Hepatocyte (in vitro differentiated cells): ENCODE data around the gene ALDOC. TPM values are rescaled to one million over a fixed set of nuclear protein-coding genes. Genes with fewer than 3 reads are reported as not detected.
A peak's percentile ranks its signal among the peaks of the same experiment; 100 is the strongest.

ENCODE experiments used
- DNase-seq: peaks from one replicate; pipeline ENCODE4 v3.0.0-alpha.2; 2016; ENCODE audit warnings: low spot score
- H2AFZ ChIP-seq: fragments of 200-600 bp; sonication (generic); 2 replicates; pipeline ENCODE4 v1.6.0; 2016; ENCODE audit warnings: antibody characterized with exemption, mild to moderate bottlenecking
- H3K27ac ChIP-seq: fragments of 200-600 bp; sonication (generic); 2 replicates; pipeline ENCODE4 v1.5.1; 2016; ENCODE audit warnings: mild to moderate bottlenecking
- H3K27me3 ChIP-seq: fragments of 200-600 bp; sonication (generic); 2 replicates; pipeline ENCODE4 v1.6.1; 2016
- H3K36me3 ChIP-seq: fragments of 200-600 bp; sonication (generic); replicated peaks from 2 replicates; pipeline ENCODE4 v1.5.1; 2016; ENCODE audit warnings: low read depth; ENCODE audit not compliant: insufficient read depth
- H3K4me1 ChIP-seq: fragments of 200-600 bp; sonication (generic); 2 replicates; pipeline ENCODE4 v1.5.1; 2016; ENCODE audit warnings: mild to moderate bottlenecking, moderate library complexity; ENCODE audit not compliant: insufficient read depth
- H3K4me2 ChIP-seq: fragments of 200-600 bp; sonication (generic); 2 replicates; pipeline ENCODE4 v1.6.0; 2016
- H3K4me3 ChIP-seq: fragments of 200-600 bp; sonication (generic); 2 replicates; pipeline ENCODE4 v1.5.1; 2016; ENCODE audit warnings: mild to moderate bottlenecking
- H3K79me2 ChIP-seq: fragments of 200-600 bp; sonication (generic); 2 replicates; pipeline ENCODE4 v1.6.0; 2017; ENCODE audit warnings: mild to moderate bottlenecking
- H3K9me2 ChIP-seq: fragments of 200-600 bp; sonication (generic); replicated peaks from 2 replicates; pipeline ENCODE4 v1.6.0; 2017; ENCODE audit warnings: mild to moderate bottlenecking; ENCODE audit not compliant: insufficient read depth
- H3K9me3 ChIP-seq: fragments of 200-600 bp; sonication (generic); 2 replicates; pipeline ENCODE4 v1.5.1; 2016; ENCODE audit warnings: low read depth, mild to moderate bottlenecking
- H4K20me1 ChIP-seq: fragments of 200-600 bp; sonication (generic); 2 replicates; pipeline ENCODE4 v1.6.0; 2016; ENCODE audit warnings: mild to moderate bottlenecking; ENCODE audit not compliant: insufficient read depth, poor library complexity, severe bottlenecking
- EZH2 ChIP-seq: fragments of 200-600 bp; sonication (generic); IDR thresholded peaks from 2 replicates; pipeline ENCODE4 v1.6.1; 2016; ENCODE audit warnings: antibody characterized with exemption, mild to moderate bottlenecking, borderline replicate concordance
- EZH2phosphoT487 ChIP-seq: fragments of 200-600 bp; sonication (generic); IDR thresholded peaks from one replicate; pipeline ENCODE4 v1.6.1; 2018; ENCODE audit warnings: antibody characterized with exemption, mild to moderate bottlenecking, low read depth, moderate library complexity; ENCODE audit not compliant: unreplicated experiment, severe bottlenecking
- WGBS: methylation state at CpG from one replicate; pipeline ENCODE4 v1.1.6; 2016; ENCODE audit warnings: low lambda C conversion rate; ENCODE audit errors: missing lambda C conversion rate; 5-methylcytosine and 5-hydroxymethylcytosine counted together
- polyA plus RNA-seq: library from polyadenylated mRNA; unstranded; fragments of >200 nt; fragmentation: Nextera tagmentation; extraction: Ambion mirVana; gene quantifications from 2 replicates; pipeline ENCODE4 v1.2.1, GENCODE V29; 2016
- total RNA-seq: library from RNA; depleted of rRNA; stranded (reverse); fragments of >200 nt; gene quantifications from 2 replicates; pipeline ENCODE4 v1.2.3, GENCODE V29; 2014
- TF ChIP-seq, protein P1 (sequence below): fragments of 200-600 bp; sonication (generic); IDR thresholded peaks from 2 replicates; pipeline ENCODE4 v1.5.1; 2016; ENCODE audit warnings: antibody characterized with exemption, mild to moderate bottlenecking; ENCODE audit not compliant: poor library complexity

Gene ALDOC
- total and polyA plus RNA-seq, 2 experiments from 2014 or later: 14.9 to 31.8 TPM

DNA sequence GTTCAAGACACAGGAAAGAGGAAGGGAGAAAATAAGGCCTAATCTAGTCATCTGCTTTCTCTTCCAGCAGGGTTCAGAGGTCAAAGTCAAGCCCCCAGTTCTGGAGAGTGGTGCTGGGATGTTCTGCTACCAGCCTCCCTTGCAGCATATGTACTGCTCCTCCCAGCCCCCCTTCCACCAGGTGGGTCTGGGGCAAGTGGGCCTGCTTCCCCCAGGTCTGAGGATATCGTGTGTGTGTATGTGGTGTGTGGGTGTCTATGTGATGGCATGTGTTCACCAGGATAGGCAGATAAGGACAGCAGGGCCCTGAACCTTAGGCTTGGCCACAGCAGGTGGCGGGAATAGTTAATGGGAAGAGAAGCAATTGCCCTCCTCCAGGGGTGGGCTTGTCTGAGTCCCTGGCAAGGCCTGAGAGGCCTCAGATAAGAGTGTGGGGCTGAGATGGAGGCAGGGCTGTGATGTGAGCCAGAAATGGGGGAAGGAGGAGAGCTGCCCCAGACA is 49.5 kb downstream of the ALDOC start:
- no peak overlapping the region for H2AFZ ChIP-seq
- H3K27ac ChIP-seq: no peak overlapping the region
- H4K20me1 ChIP-seq: no peaks in the 10 kb centered on the region
- peaks cover 20% of the 10 kb centered on the region for H3K4me1 ChIP-seq
- no peak for DNase-seq
- H3K4me2 ChIP-seq: no peak overlapping the region
- no peaks in the 10 kb centered on the region for H3K9me3 ChIP-seq
- no peaks in the 10 kb centered on the region for H3K79me2 ChIP-seq
- H3K4me3 ChIP-seq: no peak overlapping the region
- no peaks in the 10 kb centered on the region for H3K27me3 ChIP-seq
- H3K36me3 ChIP-seq: no peaks in the 10 kb centered on the region
- TF ChIP-seq, protein P1, sequence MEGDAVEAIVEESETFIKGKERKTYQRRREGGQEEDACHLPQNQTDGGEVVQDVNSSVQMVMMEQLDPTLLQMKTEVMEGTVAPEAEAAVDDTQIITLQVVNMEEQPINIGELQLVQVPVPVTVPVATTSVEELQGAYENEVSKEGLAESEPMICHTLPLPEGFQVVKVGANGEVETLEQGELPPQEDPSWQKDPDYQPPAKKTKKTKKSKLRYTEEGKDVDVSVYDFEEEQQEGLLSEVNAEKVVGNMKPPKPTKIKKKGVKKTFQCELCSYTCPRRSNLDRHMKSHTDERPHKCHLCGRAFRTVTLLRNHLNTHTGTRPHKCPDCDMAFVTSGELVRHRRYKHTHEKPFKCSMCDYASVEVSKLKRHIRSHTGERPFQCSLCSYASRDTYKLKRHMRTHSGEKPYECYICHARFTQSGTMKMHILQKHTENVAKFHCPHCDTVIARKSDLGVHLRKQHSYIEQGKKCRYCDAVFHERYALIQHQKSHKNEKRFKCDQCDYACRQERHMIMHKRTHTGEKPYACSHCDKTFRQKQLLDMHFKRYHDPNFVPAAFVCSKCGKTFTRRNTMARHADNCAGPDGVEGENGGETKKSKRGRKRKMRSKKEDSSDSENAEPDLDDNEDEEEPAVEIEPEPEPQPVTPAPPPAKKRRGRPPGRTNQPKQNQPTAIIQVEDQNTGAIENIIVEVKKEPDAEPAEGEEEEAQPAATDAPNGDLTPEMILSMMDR: no peak
- TF ChIP-seq EZH2phosphoT487 (no peak), EZH2 (no peak)
- no peaks in the 10 kb centered on the region for H3K9me2 ChIP-seq
- 84% methylated on average over 2 of the region's 2 CpGs for WGBS

DNA sequence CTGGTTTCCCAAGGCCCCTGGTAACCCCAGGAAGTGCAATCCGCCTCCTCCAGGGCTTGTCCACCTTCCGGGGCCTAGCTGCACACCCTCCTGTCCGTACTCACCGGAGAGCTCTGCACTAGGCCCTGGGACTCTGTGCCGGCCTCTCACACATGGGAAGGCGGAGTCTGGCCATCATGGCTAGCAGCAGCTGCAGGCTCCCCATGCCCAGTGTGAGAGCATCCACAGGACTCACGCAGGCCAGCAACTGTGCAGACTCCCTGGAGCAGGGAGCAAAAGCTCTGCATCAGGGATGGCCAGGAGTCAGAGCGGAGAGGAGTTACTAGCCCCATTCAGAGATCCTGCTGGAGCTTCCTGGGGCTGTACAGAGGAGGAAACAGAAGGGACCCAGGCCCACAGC is 50.3 kb downstream of the ALDOC start:
- no peaks in the 10 kb centered on the region for H3K27me3 ChIP-seq
- H3K4me2 ChIP-seq: no peak overlapping the region
- no peak overlapping the region for H2AFZ ChIP-seq
- no peak for TF ChIP-seq EZH2phosphoT487
- TF ChIP-seq EZH2: no peak
- TF ChIP-seq, protein P1: no peak
- no peaks in the 10 kb centered on the region for H4K20me1 ChIP-seq
- H3K9me3 ChIP-seq: no peaks in the 10 kb centered on the region
- no peaks in the 10 kb centered on the region for H3K9me2 ChIP-seq
- H3K79me2 ChIP-seq: no peaks in the 10 kb centered on the region
- WGBS: 85% methylated on average over 8 of the region's 8 CpGs
- DNase-seq: no peak
- no peak overlapping the region for H3K27ac ChIP-seq
- peaks cover 20% of the 10 kb centered on the region for H3K4me1 ChIP-seq
- H3K36me3 ChIP-seq: no peaks in the 10 kb centered on the region
- no peak overlapping the region for H3K4me3 ChIP-seq

DNA sequence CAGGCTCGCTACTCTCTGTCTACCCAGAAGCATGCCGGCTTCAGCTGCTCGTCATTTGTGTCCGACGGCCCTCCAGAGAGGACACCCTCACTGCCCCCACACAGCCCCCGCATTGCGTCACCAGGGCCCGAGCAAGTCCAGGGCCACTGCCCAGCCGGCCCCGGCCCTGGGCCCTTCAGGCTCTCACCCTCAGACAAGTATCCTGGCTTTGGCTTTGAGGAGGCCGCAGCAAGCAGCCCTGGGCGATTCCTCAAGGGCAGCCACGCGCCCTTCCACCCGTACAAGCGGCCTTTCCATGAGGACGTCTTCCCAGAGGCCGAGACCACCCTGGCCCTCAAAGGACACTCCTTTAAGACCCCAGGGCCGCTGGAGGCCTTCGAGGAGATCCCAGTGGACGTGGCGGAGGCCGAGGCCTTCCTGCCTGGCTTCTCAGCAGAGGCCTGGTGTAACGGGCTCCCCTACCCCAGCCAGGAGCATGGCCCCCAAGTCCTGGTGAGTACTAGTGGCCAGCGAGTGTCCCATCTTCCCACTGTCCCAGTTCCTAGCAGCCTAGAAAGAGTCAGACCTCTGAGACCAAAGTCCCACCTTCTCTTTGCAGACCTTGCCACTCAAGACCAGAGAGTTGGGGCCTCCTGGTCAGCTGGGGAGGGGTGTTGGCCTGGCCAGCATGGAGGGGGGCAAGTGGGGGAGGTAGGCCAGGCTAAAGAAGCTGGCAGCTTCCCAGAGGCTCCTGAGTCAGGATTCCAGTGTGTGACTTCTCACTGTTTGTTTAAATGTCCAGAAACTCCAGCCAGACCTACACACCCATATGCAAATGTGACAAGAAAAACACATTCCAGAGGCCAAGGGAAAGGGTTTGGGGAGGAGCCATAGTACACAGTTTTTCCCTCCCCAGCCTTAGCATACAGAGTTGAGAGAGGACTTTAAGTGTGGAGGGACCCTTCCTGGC is 51.9 kb downstream of the ALDOC start:
- no peaks in the 10 kb centered on the region for H3K9me2 ChIP-seq
- DNase-seq: peak; percentile 88
- H3K27me3 ChIP-seq: no peaks in the 10 kb centered on the region
- H3K4me2 ChIP-seq: peak overlapping the region; percentile 56
- TF ChIP-seq EZH2: no peak
- TF ChIP-seq EZH2phosphoT487: no peak
- TF ChIP-seq, protein P1: no peak
- H3K4me3 ChIP-seq: no peak overlapping the region
- WGBS: 86% methylated on average over 25 of the region's 25 CpGs
- H4K20me1 ChIP-seq: no peaks in the 10 kb centered on the region
- H3K36me3 ChIP-seq: no peaks in the 10 kb centered on the region
- H3K79me2 ChIP-seq: no peaks in the 10 kb centered on the region
- no peak overlapping the region for H2AFZ ChIP-seq
- peaks cover 20% of the 10 kb centered on the region for H3K4me1 ChIP-seq
- peak overlapping the region; percentile 95 for H3K27ac ChIP-seq
- H3K9me3 ChIP-seq: no peaks in the 10 kb centered on the region
